C4-2B (cell line): ENCODE data around the gene NAALAD2.
"Not testable (repeated sequence)": the region's sequence is repeated elsewhere in the genome, so short reads cannot be mapped to it uniquely, and the experiment has no call there.

Experiments used
- CTCF ChIP-seq: fragments of 450-650 bp; conservative IDR thresholded peaks from 2 replicates; pipeline ENCODE4 v1.5.1; 2017; ENCODE audit warnings: mild to moderate bottlenecking
- ZFX ChIP-seq: fragments of 450-650 bp; IDR thresholded peaks from 2 replicates; pipeline ENCODE4 v1.6.1; 2017

GRCh38 chr11:90095230-90095924, 39.1 kb upstream of the NAALAD2 start:
- TF ChIP-seq CTCF, ZFX: not testable (repeated sequence)
